ENCODE measurements around the gene EPOP. TPM values are rescaled to one million over a fixed set of nuclear protein-coding genes. Genes with fewer than 3 reads are reported as not detected.

The EPOP gene
- total and polyA plus RNA-seq, 7 donors: 0.21 to 1.2 (median 0.50) TPM

GRCh38 chr17:38676706-38677504 lies 2.1 kb upstream of the EPOP start:
- Histone ChIP-seq H3K4me1 (peaks cover 11% of the 10 kb centered on the region), H3K27me3 (ENCODE audit: insufficient read depth in 3 of 3, low read length in 2 of 3) (peaks cover 0 to 39% (median 8%) of the 10 kb centered on the region in 3 donors), H3K4me3 (no peak overlapping the region), H3K9me3 (no peaks in the 10 kb centered on the region), H3K36me3 (ENCODE audit: insufficient read depth in 1 of 2, low read depth in 1 of 2) (no peaks in the 10 kb centered on the region), H3K27ac (no peak overlapping the region)
- 13 to 18% (median 14%) methylated on average over 9 of the region's 9 CpGs for WGBS, 3 donors
- TF ChIP-seq CTCF (IDR thresholded peaks at IDR 0.05): peak; percentile 96
- peak; percentile 80 to 86 for DNase-seq
- peak; percentile 81 to 89 (median 85) for ATAC-seq
- intact Hi-C loops (cut with DNase I): loop anchor here (1.0 to 2.0 kb wide), 2 partner anchors 58 kb away; no protein-coding TSS in a partner anchor

GRCh38 chr17:38674014-38674748 lies 576 bp downstream of the EPOP start:
- 1 to 2% (median 1%) methylated on average over 38 to 85 of the region's 85 CpGs for whole genome bisulfite sequencing, 3 donors
- H3K27me3 ChIP-seq (ENCODE audit: insufficient read depth in 3 of 3, low read length in 2 of 3): peaks cover 0 to 61% (median 13%) of the 10 kb centered on the region in 3 donors
- ATAC-seq: peak in 3 of 4 donors; percentile 8 to 21 (median 18)

GRCh38 chr17:38673707-38674013 lies 1.1 kb downstream of the EPOP start:
- H3K4me1 ChIP-seq: peaks cover 11% of the 10 kb centered on the region
- no peaks in the 10 kb centered on the region for H3K9me3 ChIP-seq
- peak; percentile 1 to 32 (median 13) for ATAC-seq
- peak overlapping the region; percentile 74 for H3K4me3 ChIP-seq
- peaks cover 0 to 66% (median 13%) of the 10 kb centered on the region in 3 donors for H3K27me3 ChIP-seq (ENCODE audit: insufficient read depth in 3 of 3, low read length in 2 of 3)
- peak; percentile 5 for TF ChIP-seq CTCF (IDR thresholded peaks at IDR 0.05)
- no peaks in the 10 kb centered on the region for H3K36me3 ChIP-seq (ENCODE audit: insufficient read depth in 1 of 2, low read depth in 1 of 2)
- intact Hi-C loops (cut with DNase I): no loop called here
- H3K27ac ChIP-seq: no peak overlapping the region
- DNase-seq: peak in 1 of 2 donors; percentile 32
- WGBS, 3 donors: 0 to 2% (median 1%) methylated on average over 18 to 41 of the region's 41 CpGs

More at GRCh38 chr17:38674014-38674748, 576 bp downstream of the EPOP start:
- Histone ChIP-seq H3K36me3 (ENCODE audit: insufficient read depth in 1 of 2, low read depth in 1 of 2) (no peaks in the 10 kb centered on the region), H3K9me3 (no peaks in the 10 kb centered on the region), H3K4me3 (peak overlapping the region; percentile 74), H3K27ac (no peak overlapping the region), H3K4me1 (peaks cover 11% of the 10 kb centered on the region)
- no peak for TF ChIP-seq CTCF (IDR thresholded peaks at IDR 0.05)
- DNase-seq: peak; percentile 25 to 60
- intact Hi-C loops (cut with DNase I): no loop called here

GRCh38 chr17:38672788-38673706 lies 1.7 kb downstream of the EPOP start:
- H3K4me3 ChIP-seq: peak overlapping the region; percentile 74
- WGBS, 3 donors: 21 to 35% (median 33%) methylated on average over 27 to 46 of the region's 46 CpGs
- no peaks in the 10 kb centered on the region for H3K36me3 ChIP-seq (ENCODE audit: insufficient read depth in 1 of 2, low read depth in 1 of 2)
- H3K4me1 ChIP-seq: peaks cover 11% of the 10 kb centered on the region
- no peak overlapping the region for H3K27ac ChIP-seq
- ATAC-seq: no peak
- no peaks in the 10 kb centered on the region for H3K9me3 ChIP-seq
- H3K27me3 ChIP-seq (ENCODE audit: insufficient read depth in 3 of 3, low read length in 2 of 3): peaks cover 0 to 72% (median 13%) of the 10 kb centered on the region in 3 donors
- intact Hi-C loops (cut with DNase I): no loop called here
- DNase-seq: no peak
- TF ChIP-seq CTCF (IDR thresholded peaks at IDR 0.05): no peak

Measured in psoas muscle (tissue), 8 donors.